PC-3 (cell line): ENCODE data around the gene NRCAM. TPM values are rescaled to one million over a fixed set of nuclear protein-coding genes. Genes with fewer than 3 reads are reported as not detected.

Experiments
- ATAC-seq: fragments of 200-7000 bp; cut with Tn5 transposase; 2 replicates; pipeline ENCODE4 v1.9.1; 2020; ENCODE audit warnings: mild to moderate bottlenecking, moderate library complexity
- BruUV-seq: library from RNA; stranded (reverse); fragments of 400-500 nt; replicated peaks from 2 replicates; lab custom pipeline; 2021; lab: Mats Ljungman, UMichigan
- CTCF ChIA-PET: fragments of 300-600 bp; sonication (Branson Sonifier 250); formaldehyde crosslinking; loops from one replicate; lab custom pipeline; 2022; ENCODE audit warnings: antibody characterized with exemption; lab: Charles Lee
- POLR2A ChIA-PET: fragments of 300-600 bp; sonication (Branson Sonifier 250); formaldehyde crosslinking; loops from one replicate; lab custom pipeline; 2022; ENCODE audit warnings: antibody characterized with exemption; ENCODE audit not compliant: unreplicated experiment; lab: Charles Lee
- DNase-seq: peaks from one replicate; pipeline ENCODE4 v3.0.0-alpha.2; 2015
- H2AFZ ChIP-seq: fragments of 300-600 bp; sonication (generic); 2 replicates; pipeline ENCODE4 v1.6.0; 2016; ENCODE audit warnings: antibody characterized with exemption, low read length
- H3F3A ChIP-seq: fragments of 300-600 bp; sonication (generic); one replicate; pipeline ENCODE4 v1.6.0; 2017; ENCODE audit warnings: antibody characterized with exemption, low read length, control low read depth, mild to moderate bottlenecking; ENCODE audit not compliant: unreplicated experiment
- H3K27ac ChIP-seq: fragments of 300-600 bp; sonication (generic); 2 replicates; pipeline ENCODE4 v1.5.1; 2016; ENCODE audit warnings: mild to moderate bottlenecking, low read length
- H3K27me3 ChIP-seq: fragments of 300-600 bp; sonication (generic); 2 replicates; pipeline ENCODE4 v1.6.1; 2016; ENCODE audit warnings: low read length, mixed read lengths
- H3K36me3 ChIP-seq: fragments of 300-600 bp; sonication (generic); 2 replicates; pipeline ENCODE4 v1.6.1; 2016; ENCODE audit warnings: low read depth, mixed run types, low read length, mixed read lengths
- H3K4me1 ChIP-seq: fragments of 300-600 bp; sonication (generic); 2 replicates; pipeline ENCODE4 v1.5.1; 2016; ENCODE audit warnings: low read length; ENCODE audit not compliant: insufficient read depth
- H3K4me2 ChIP-seq: fragments of 300-600 bp; sonication (generic); 2 replicates; pipeline ENCODE4 v1.6.0; 2016; ENCODE audit warnings: low read length
- H3K4me3 ChIP-seq: fragments of 300-600 bp; sonication (generic); 2 replicates; pipeline ENCODE4 v1.5.1; 2016; ENCODE audit warnings: mild to moderate bottlenecking, low read length, mixed read lengths
- H3K79me2 ChIP-seq: fragments of 300-600 bp; sonication (generic); 2 replicates; pipeline ENCODE4 v1.6.1; 2017; ENCODE audit warnings: low read length, mixed read lengths
- H3K9ac ChIP-seq: fragments of 300-600 bp; sonication (generic); 2 replicates; pipeline ENCODE4 v1.6.0; 2016; ENCODE audit warnings: mild to moderate bottlenecking, low read length
- H3K9me2 ChIP-seq: fragments of 300-600 bp; sonication (generic); replicated peaks from 2 replicates; pipeline ENCODE4 v1.6.1; 2016; ENCODE audit warnings: mixed run types, low read length, mixed read lengths
- H3K9me3 ChIP-seq: fragments of 300-600 bp; sonication (generic); 2 replicates; pipeline ENCODE4 v1.6.1; 2016; ENCODE audit warnings: low read length, mixed read lengths
- H4K20me1 ChIP-seq: fragments of 300-600 bp; sonication (generic); 2 replicates; pipeline ENCODE4 v1.6.1; 2016; ENCODE audit warnings: low read length, mixed read lengths
- EZH2 ChIP-seq: fragments of 300-600 bp; sonication (generic); IDR thresholded peaks from one replicate; pipeline ENCODE4 v1.6.1; 2017; ENCODE audit warnings: antibody characterized with exemption, mild to moderate bottlenecking, low read length; ENCODE audit not compliant: unreplicated experiment
- EZH2phosphoT487 ChIP-seq: fragments of 300-600 bp; sonication (generic); IDR thresholded peaks from 2 replicates; pipeline ENCODE4 v1.6.1; 2018; ENCODE audit warnings: mild to moderate bottlenecking, antibody characterized with exemption, low read length, borderline replicate concordance
- intact Hi-C: fragments of 100-400 bp; cut with micrococcal nuclease; formaldehyde crosslinking; loops from 2 replicates; pipeline ENCODE4 v1.9.0; 2023
- total RNA-seq: library from RNA; depleted of rRNA; stranded (reverse); fragments of >200 nt; gene quantifications from 2 replicates; pipeline ENCODE4 v1.2.3, GENCODE V29; 2014
- TF ChIP-seq, protein P1 (sequence below): fragments of 300-600 bp; sonication (generic); conservative IDR thresholded peaks from 2 replicates; pipeline ENCODE4 v1.5.1; 2017; ENCODE audit warnings: antibody characterized with exemption, low read depth, mild to moderate bottlenecking, low read length

The NRCAM gene
- total RNA-seq, 1 experiment from 2014 or later, result not detected

DNA sequence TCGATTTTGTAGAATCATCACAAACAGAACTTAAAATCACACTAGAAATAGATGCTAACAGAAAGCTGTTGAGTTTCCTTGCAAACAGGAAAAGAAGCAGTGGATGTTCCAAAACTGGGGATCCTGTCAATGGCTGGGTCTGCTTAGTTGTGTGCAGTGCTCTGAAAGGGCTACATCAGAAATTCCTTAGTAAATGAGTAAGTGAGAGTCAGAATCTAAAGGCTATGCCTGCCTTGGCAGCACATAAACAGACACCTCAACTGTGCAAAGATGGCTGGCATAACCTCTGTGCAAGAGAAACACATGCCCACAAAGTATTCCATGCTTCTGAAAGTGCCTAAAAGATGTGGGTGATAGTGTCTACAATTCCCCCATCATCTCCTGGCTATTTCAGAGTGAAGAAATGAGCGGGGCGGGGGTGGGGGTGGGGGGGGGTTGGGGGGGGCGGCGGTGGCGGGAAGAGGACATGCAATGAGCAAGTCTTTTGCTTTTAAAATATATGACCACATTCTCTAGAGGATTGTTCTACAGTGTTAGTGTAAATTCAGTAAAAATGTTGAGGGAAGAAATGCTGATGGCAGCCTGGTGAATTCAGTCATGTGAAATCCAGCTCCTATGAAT is 187.9 kb downstream of the NRCAM start:
- no peaks in the 10 kb centered on the region for H3K9me3 ChIP-seq
- no peaks in the 10 kb centered on the region for H4K20me1 ChIP-seq
- ATAC-seq, result no peak
- no peak overlapping the region for H2AFZ ChIP-seq
- POLR2A ChIA-PET, result no interaction called here
- H3K36me3 ChIP-seq, result no peaks in the 10 kb centered on the region
- H3K27me3 ChIP-seq, result peaks cover 18% of the 10 kb centered on the region; the same call in 1 of the 2 replicates
- intact Hi-C loops, result no loop called here
- H3K9me2 ChIP-seq, result no peaks in the 10 kb centered on the region
- CTCF ChIA-PET, result no interaction called here
- no peak overlapping the region for H3K27ac ChIP-seq
- no peak overlapping the region for H3K4me2 ChIP-seq
- BruUV-seq, result no TSS peak
- no peak overlapping the region for H3K9ac ChIP-seq
- DNase-seq, result no peak
- H3K4me1 ChIP-seq, result peaks cover 4% of the 10 kb centered on the region; the same call in 1 of the 2 replicates
- TF ChIP-seq, protein P1, sequence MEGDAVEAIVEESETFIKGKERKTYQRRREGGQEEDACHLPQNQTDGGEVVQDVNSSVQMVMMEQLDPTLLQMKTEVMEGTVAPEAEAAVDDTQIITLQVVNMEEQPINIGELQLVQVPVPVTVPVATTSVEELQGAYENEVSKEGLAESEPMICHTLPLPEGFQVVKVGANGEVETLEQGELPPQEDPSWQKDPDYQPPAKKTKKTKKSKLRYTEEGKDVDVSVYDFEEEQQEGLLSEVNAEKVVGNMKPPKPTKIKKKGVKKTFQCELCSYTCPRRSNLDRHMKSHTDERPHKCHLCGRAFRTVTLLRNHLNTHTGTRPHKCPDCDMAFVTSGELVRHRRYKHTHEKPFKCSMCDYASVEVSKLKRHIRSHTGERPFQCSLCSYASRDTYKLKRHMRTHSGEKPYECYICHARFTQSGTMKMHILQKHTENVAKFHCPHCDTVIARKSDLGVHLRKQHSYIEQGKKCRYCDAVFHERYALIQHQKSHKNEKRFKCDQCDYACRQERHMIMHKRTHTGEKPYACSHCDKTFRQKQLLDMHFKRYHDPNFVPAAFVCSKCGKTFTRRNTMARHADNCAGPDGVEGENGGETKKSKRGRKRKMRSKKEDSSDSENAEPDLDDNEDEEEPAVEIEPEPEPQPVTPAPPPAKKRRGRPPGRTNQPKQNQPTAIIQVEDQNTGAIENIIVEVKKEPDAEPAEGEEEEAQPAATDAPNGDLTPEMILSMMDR, result no peak
- TF ChIP-seq EZH2phosphoT487 (no peak), EZH2 (no peak)
- H3K79me2 ChIP-seq, result no peaks in the 10 kb centered on the region
- H3K4me3 ChIP-seq, result no peak overlapping the region
- H3F3A ChIP-seq, result no peaks in the 10 kb centered on the region

DNA sequence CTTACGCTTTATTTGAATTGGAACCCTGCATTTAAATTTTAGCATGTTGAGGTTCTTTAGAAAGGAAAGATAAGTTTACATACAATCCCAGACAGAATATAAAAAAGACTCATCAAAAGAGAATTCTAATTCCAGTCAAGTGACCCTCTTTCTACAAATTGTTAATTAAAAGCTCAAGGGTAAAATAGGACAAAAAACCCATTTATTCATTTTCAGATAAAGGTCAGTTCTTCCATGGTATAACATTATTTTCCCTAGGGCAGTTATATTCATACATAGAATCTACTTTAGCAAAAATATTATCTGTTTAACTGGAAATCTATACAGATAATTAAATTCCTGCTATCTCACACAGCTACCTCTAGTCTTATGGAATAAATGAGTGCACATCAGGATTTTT is 188.6 kb downstream of the NRCAM start:
- DNase-seq, result no peak
- CTCF ChIA-PET, result no interaction called here

More for the DNA sequence above, 188.6 kb downstream of the NRCAM start:
- POLR2A ChIA-PET, result no interaction called here
- Histone ChIP-seq H3K27me3 (peaks cover 18% of the 10 kb centered on the region; the same call in 1 of the 2 replicates), H3K4me2 (no peak overlapping the region), H4K20me1 (no peaks in the 10 kb centered on the region), H3K9me2 (no peaks in the 10 kb centered on the region), H3K36me3 (no peaks in the 10 kb centered on the region), H3F3A (no peaks in the 10 kb centered on the region), H3K4me1 (peaks cover 4% of the 10 kb centered on the region; the same call in 1 of the 2 replicates), H3K9me3 (no peaks in the 10 kb centered on the region), H3K4me3 (no peak overlapping the region), H3K79me2 (no peaks in the 10 kb centered on the region), H2AFZ (no peak overlapping the region), H3K27ac (no peak overlapping the region), H3K9ac (no peak overlapping the region)
- no TSS peak for BruUV-seq
- TF ChIP-seq, protein P1, result no peak
- TF ChIP-seq EZH2, result no peak
- no peak for TF ChIP-seq EZH2phosphoT487
- ATAC-seq, result no peak
- intact Hi-C loops, result no loop called here
